Activated naive CD4-positive, alpha-beta T cell treated with anti-CD3 and anti-CD28 coated beads, Interleukin-2, amount 50 U/mL, for 24 hours (primary cell): ENCODE data around the gene SUPT5H.

ENCODE experiments used
- H3K27ac Mint-ChIP-seq: one replicate; pipeline ENCODE4 v1.8.0; 2021; ENCODE audit warnings: mild to moderate bottlenecking, mixed read lengths
- H3K27me3 Mint-ChIP-seq: one replicate; pipeline ENCODE4 v1.8.0; 2021; ENCODE audit warnings: mixed read lengths
- H3K36me3 Mint-ChIP-seq: one replicate; pipeline ENCODE4 v1.8.0; 2021; ENCODE audit warnings: mixed read lengths
- H3K4me1 Mint-ChIP-seq: one replicate; pipeline ENCODE4 v1.8.0; 2021; ENCODE audit warnings: mixed read lengths
- H3K4me3 Mint-ChIP-seq: one replicate; pipeline ENCODE4 v1.8.0; 2021; ENCODE audit warnings: mild to moderate bottlenecking, mixed read lengths
- H3K9me3 Mint-ChIP-seq: one replicate; pipeline ENCODE4 v1.8.0; 2021; ENCODE audit warnings: mixed read lengths

The SUPT5H gene

GRCh38 chr19:39506944-39507714, 61.7 kb downstream of the SUPT5H start:
- peaks cover 35% of the 10 kb centered on the region for H3K27me3 Mint-ChIP-seq
- H3K9me3 Mint-ChIP-seq = no peaks in the 10 kb centered on the region
- peaks cover 27% of the 10 kb centered on the region for H3K4me1 Mint-ChIP-seq
- H3K27ac Mint-ChIP-seq = no peak overlapping the region
- peaks cover 2% of the 10 kb centered on the region for H3K36me3 Mint-ChIP-seq
- H3K4me3 Mint-ChIP-seq = peak overlapping the region; percentile 81

- Mint-ChIP-seq H3K4me3 (peak overlapping the region; percentile 81), H3K36me3 (peaks cover 2% of the 10 kb centered on the region), H3K4me1 (peaks cover 27% of the 10 kb centered on the region), H3K27ac (no peak overlapping the region), H3K27me3 (peaks cover 35% of the 10 kb centered on the region), H3K9me3 (no peaks in the 10 kb centered on the region)
These were observed 62.5 kb downstream of the SUPT5H start for GRCh38 chr19:39507715-39508364.

- peaks cover 39% of the 10 kb centered on the region for H3K27me3 Mint-ChIP-seq
- H3K4me1 Mint-ChIP-seq = peaks cover 20% of the 10 kb centered on the region
- peaks cover 2% of the 10 kb centered on the region for H3K36me3 Mint-ChIP-seq
- no peak overlapping the region for H3K27ac Mint-ChIP-seq
- no peaks in the 10 kb centered on the region for H3K9me3 Mint-ChIP-seq
- H3K4me3 Mint-ChIP-seq = no peak overlapping the region
These were observed 63.2 kb downstream of the SUPT5H start for GRCh38 chr19:39508629-39509028.

- H3K4me1 Mint-ChIP-seq = peaks cover 16% of the 10 kb centered on the region
- peaks cover 37% of the 10 kb centered on the region for H3K27me3 Mint-ChIP-seq
- H3K27ac Mint-ChIP-seq = no peak overlapping the region
- peaks cover 2% of the 10 kb centered on the region for H3K36me3 Mint-ChIP-seq
- H3K4me3 Mint-ChIP-seq = no peak overlapping the region
- no peaks in the 10 kb centered on the region for H3K9me3 Mint-ChIP-seq
These were observed 63.9 kb downstream of the SUPT5H start for GRCh38 chr19:39509233-39509632.

GRCh38 chr19:39512988-39513387, 67.6 kb downstream of the SUPT5H start:
- Mint-ChIP-seq H3K4me3 (no peak overlapping the region), H3K27ac (no peak overlapping the region), H3K36me3 (peaks cover 3% of the 10 kb centered on the region), H3K27me3 (peaks cover 32% of the 10 kb centered on the region), H3K4me1 (peaks cover 17% of the 10 kb centered on the region), H3K9me3 (no peaks in the 10 kb centered on the region)

- H3K27ac Mint-ChIP-seq = no peak within 1 kb of the TSS
- peaks cover 24% of the 10 kb centered on the region for H3K27me3 Mint-ChIP-seq
- H3K9me3 Mint-ChIP-seq = no peaks in the 10 kb centered on the region
- peaks cover 14% of the 10 kb centered on the region for H3K4me1 Mint-ChIP-seq
- peaks cover 1% of the 10 kb centered on the region for H3K36me3 Mint-ChIP-seq
- peak within 1 kb of the TSS; percentile 87 for H3K4me3 Mint-ChIP-seq
These were observed 69.6 kb downstream of the SUPT5H start, which contains the start of gene SELENOV for GRCh38 chr19:39514840-39515550. SELENOV (plus strand) TSS chr19:39515139; CDS start chr19:39515213, 74 bp downstream.

- Mint-ChIP-seq H3K4me1 (peaks cover 14% of the 10 kb centered on the region), H3K4me3 (peak overlapping the region; percentile 87), H3K27me3 (peaks cover 24% of the 10 kb centered on the region), H3K27ac (no peak overlapping the region), H3K36me3 (peaks cover 1% of the 10 kb centered on the region), H3K9me3 (no peaks in the 10 kb centered on the region)
These were observed 70.3 kb downstream of the SUPT5H start for GRCh38 chr19:39515551-39516191.

GRCh38 chr19:39516270-39516669, 70.9 kb downstream of the SUPT5H start:
- Mint-ChIP-seq H3K4me3 (peak overlapping the region; percentile 79), H3K4me1 (peaks cover 14% of the 10 kb centered on the region), H3K9me3 (no peaks in the 10 kb centered on the region), H3K36me3 (peaks cover 1% of the 10 kb centered on the region), H3K27me3 (peaks cover 24% of the 10 kb centered on the region), H3K27ac (no peak overlapping the region)

- Mint-ChIP-seq H3K27ac (no peak overlapping the region), H3K4me1 (peaks cover 14% of the 10 kb centered on the region), H3K27me3 (peaks cover 24% of the 10 kb centered on the region), H3K4me3 (no peak overlapping the region), H3K9me3 (no peaks in the 10 kb centered on the region), H3K36me3 (peaks cover 1% of the 10 kb centered on the region)
These were observed 72.0 kb downstream of the SUPT5H start for GRCh38 chr19:39517432-39517831.

- no peaks in the 10 kb centered on the region for H3K9me3 Mint-ChIP-seq
- H3K4me1 Mint-ChIP-seq = peaks cover 14% of the 10 kb centered on the region
- H3K27me3 Mint-ChIP-seq = peaks cover 21% of the 10 kb centered on the region
- no peak overlapping the region for H3K27ac Mint-ChIP-seq
- H3K4me3 Mint-ChIP-seq = no peak overlapping the region
- peaks cover 1% of the 10 kb centered on the region for H3K36me3 Mint-ChIP-seq
These were observed 73.1 kb downstream of the SUPT5H start for GRCh38 chr19:39518458-39518857.

- Mint-ChIP-seq H3K36me3 (peaks cover 1% of the 10 kb centered on the region), H3K9me3 (no peaks in the 10 kb centered on the region), H3K27me3 (peaks cover 16% of the 10 kb centered on the region), H3K27ac (peak overlapping the region; percentile 62), H3K4me1 (peaks cover 14% of the 10 kb centered on the region), H3K4me3 (no peak overlapping the region)
These were observed 73.6 kb downstream of the SUPT5H start for GRCh38 chr19:39518975-39519374.

- Mint-ChIP-seq H3K4me1 (peaks cover 7% of the 10 kb centered on the region), H3K36me3 (no peaks in the 10 kb centered on the region), H3K4me3 (no peak overlapping the region), H3K9me3 (no peaks in the 10 kb centered on the region), H3K27ac (no peak overlapping the region), H3K27me3 (peaks cover 9% of the 10 kb centered on the region)
These were observed 75.4 kb downstream of the SUPT5H start for GRCh38 chr19:39520541-39521484.

- Mint-ChIP-seq H3K4me3 (no peak overlapping the region), H3K4me1 (peaks cover 6% of the 10 kb centered on the region), H3K36me3 (peaks cover 4% of the 10 kb centered on the region), H3K9me3 (no peaks in the 10 kb centered on the region), H3K27ac (no peak overlapping the region), H3K27me3 (no peaks in the 10 kb centered on the region)
These were observed 79.1 kb downstream of the SUPT5H start for GRCh38 chr19:39524495-39524894.

GRCh38 chr19:39525205-39525604, 79.8 kb downstream of the SUPT5H start:
- Mint-ChIP-seq H3K27me3 (no peaks in the 10 kb centered on the region), H3K4me1 (peaks cover 6% of the 10 kb centered on the region), H3K27ac (no peak overlapping the region), H3K36me3 (peaks cover 4% of the 10 kb centered on the region), H3K4me3 (no peak overlapping the region), H3K9me3 (no peaks in the 10 kb centered on the region)
